Upper lobe of left lung (tissue), 4 donors: Measurements from ENCODE around the gene THBS2.

Source experiments
- EP300 ChIP-seq, 4 donors: sonication (generic); formaldehyde crosslinking; IDR thresholded peaks; one replicate each; pipeline ENCODE4 v1.5.1; 2017; ENCODE audit warnings: antibody characterized with exemption in 4 of 4, control low read depth in 2 of 4
- POLR2AphosphoS5 ChIP-seq, 2 donors: sonication (generic); formaldehyde crosslinking; IDR thresholded peaks; one replicate each; pipeline ENCODE4 v1.5.1; 2017; ENCODE audit warnings: antibody characterized with exemption in 2 of 2
- TF ChIP-seq, protein P1 (sequence below), 6 experiments: fragments of 450-650 bp in 4 of 6; fragments of 200-600 bp in 2 of 6; sonication (generic) in 2 of 6; IDR thresholded peaks; one replicate each; pipeline ENCODE4 v1.5.1; 2016 to 2019; ENCODE audit warnings: antibody characterized with exemption in 6 of 6

DNA sequence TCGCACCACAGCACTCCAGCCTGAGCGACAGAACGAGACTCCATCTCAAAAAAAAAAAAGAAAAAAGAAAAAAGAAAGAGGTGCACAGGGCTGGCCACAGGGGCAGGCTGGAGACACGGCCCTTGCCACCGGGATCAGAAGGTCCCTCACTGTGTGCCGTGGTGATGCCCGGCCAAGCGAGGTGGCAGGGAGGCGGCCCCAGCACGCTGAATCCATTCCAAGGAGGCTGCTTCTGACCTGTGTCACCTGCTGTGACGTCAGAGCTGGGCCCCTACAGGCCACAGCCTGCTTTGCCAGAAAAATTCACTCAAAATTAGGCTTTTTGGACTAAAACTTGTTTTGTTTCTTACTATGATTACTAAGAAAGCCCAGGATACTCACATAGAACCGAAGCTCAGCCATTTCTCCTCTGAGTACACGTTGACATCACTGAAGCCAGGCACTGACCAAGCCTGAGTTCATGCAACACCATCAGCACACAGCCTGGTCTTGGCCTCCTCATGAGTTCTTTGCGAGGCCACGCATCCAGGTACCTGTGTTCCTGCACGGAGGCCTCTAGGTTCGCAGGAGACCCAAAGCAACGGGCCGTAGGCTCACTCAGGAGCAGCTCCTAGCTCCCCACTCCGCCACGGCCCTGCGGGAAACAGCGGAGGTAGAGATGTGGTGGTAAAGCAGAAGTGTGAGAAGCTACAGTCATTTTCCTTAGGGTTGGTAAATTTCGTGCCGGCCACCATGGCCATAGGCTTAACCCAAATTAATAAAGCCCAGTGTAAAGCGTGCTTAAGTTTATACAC lies 67.8 kb downstream of the THBS2 start:
- TF ChIP-seq, protein P1, sequence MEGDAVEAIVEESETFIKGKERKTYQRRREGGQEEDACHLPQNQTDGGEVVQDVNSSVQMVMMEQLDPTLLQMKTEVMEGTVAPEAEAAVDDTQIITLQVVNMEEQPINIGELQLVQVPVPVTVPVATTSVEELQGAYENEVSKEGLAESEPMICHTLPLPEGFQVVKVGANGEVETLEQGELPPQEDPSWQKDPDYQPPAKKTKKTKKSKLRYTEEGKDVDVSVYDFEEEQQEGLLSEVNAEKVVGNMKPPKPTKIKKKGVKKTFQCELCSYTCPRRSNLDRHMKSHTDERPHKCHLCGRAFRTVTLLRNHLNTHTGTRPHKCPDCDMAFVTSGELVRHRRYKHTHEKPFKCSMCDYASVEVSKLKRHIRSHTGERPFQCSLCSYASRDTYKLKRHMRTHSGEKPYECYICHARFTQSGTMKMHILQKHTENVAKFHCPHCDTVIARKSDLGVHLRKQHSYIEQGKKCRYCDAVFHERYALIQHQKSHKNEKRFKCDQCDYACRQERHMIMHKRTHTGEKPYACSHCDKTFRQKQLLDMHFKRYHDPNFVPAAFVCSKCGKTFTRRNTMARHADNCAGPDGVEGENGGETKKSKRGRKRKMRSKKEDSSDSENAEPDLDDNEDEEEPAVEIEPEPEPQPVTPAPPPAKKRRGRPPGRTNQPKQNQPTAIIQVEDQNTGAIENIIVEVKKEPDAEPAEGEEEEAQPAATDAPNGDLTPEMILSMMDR (IDR thresholded peaks at IDR 0.05), result no peak
- TF ChIP-seq POLR2AphosphoS5 (IDR thresholded peaks at IDR 0.05) (no peak), EP300 (IDR thresholded peaks at IDR 0.05) (no peak)
